HepG2 (cell line): Measurements from ENCODE around the gene CRY1. TPM values are rescaled to one million over a fixed set of nuclear protein-coding genes. Genes with fewer than 3 reads are reported as not detected.

ENCODE experiments used
- FOXO1 ChIP-seq: sonication (generic); formaldehyde crosslinking; IDR thresholded peaks from 2 replicates; pipeline ENCODE4 v1.4.0; 2020; ENCODE audit warnings: missing genetic modification reagents
- IKZF4 ChIP-seq: sonication (generic); formaldehyde crosslinking; IDR thresholded peaks from 2 replicates; pipeline ENCODE4 v1.5.1; 2020; ENCODE audit warnings: borderline replicate concordance, mild to moderate bottlenecking, low read depth, missing genetic modification reagents; ENCODE audit errors: not compliant biosample characterization
- KAT2B ChIP-seq: fragments of 150-350 bp; IDR thresholded peaks from 2 replicates; pipeline ENCODE4 v1.6.1; 2014; ENCODE audit warnings: low read depth, low read length, borderline replicate concordance
- NAIF1 ChIP-seq: sonication (generic); formaldehyde crosslinking; IDR thresholded peaks from 2 replicates; pipeline ENCODE4 v1.5.0; 2020; ENCODE audit warnings: mild to moderate bottlenecking, missing genetic modification reagents, borderline replicate concordance
- NFE2L1 ChIP-seq: sonication (generic); formaldehyde crosslinking; IDR thresholded peaks from 2 replicates; pipeline ENCODE4 v1.4.0; 2020; ENCODE audit warnings: missing genetic modification reagents, mild to moderate bottlenecking, borderline replicate concordance
- RFXANK ChIP-seq: IDR thresholded peaks from 2 replicates; pipeline ENCODE4 v1.6.1; 2016
- SP140L ChIP-seq: sonication (generic); formaldehyde crosslinking; IDR thresholded peaks from 2 replicates; pipeline ENCODE4 v1.4.0; 2020; ENCODE audit warnings: missing genetic modification reagents, borderline replicate concordance
- ZC3H4 ChIP-seq: sonication (generic); formaldehyde crosslinking; IDR thresholded peaks from 2 replicates; pipeline ENCODE4 v1.4.0; 2020; ENCODE audit warnings: missing genetic modification reagents, borderline replicate concordance
- ZNF343 ChIP-seq: sonication (generic); formaldehyde crosslinking; IDR thresholded peaks from 2 replicates; pipeline ENCODE4 v1.4.0; 2020; ENCODE audit warnings: mild to moderate bottlenecking, missing genetic modification reagents
- ZNF577 ChIP-seq: sonication (generic); formaldehyde crosslinking; IDR thresholded peaks from 2 replicates; pipeline ENCODE4 v1.4.0; 2020; ENCODE audit warnings: mild to moderate bottlenecking, low read depth, missing genetic modification reagents, borderline replicate concordance
- polyA plus RNA-seq, 8 experiments: library from polyadenylated mRNA; depleted of rRNA in 3 of 8; stranded (reverse) in 7 of 8; unstranded in 1 of 8; fragments of >200 nt; fragmentation: Illumina TruSeq in 4 of 8; extraction: Trizol in 4 of 8; gene quantifications; 2 replicates each; pipeline versions ENCODE4 v1.2.1 to v1.2.3, GENCODE V29; 2011 to 2016; ENCODE audit warnings: low read depth in 4 of 8, missing spikeins in 1 of 8, mixed read lengths in 1 of 8; ENCODE audit not compliant: insufficient read depth in 1 of 8
- total RNA-seq, 5 experiments: library from RNA; depleted of rRNA; stranded (reverse); fragments of >200 nt; fragmentation: Illumina TruSeq; extraction: Trizol; gene quantifications; 2 replicates each; pipeline ENCODE4 v1.2.3, GENCODE V29; 2016; ENCODE audit warnings: low read depth in 1 of 5
- TF ChIP-seq, protein P1 (sequence below): sonication (generic); formaldehyde crosslinking; IDR thresholded peaks from 2 replicates; pipeline ENCODE4 v1.5.1; 2020; ENCODE audit warnings: missing genetic modification reagents, mild to moderate bottlenecking, borderline replicate concordance
- TF ChIP-seq, protein P2 (sequence below): sonication (generic); formaldehyde crosslinking; IDR thresholded peaks from 2 replicates; pipeline ENCODE4 v1.4.0; 2020; ENCODE audit warnings: missing genetic modification reagents, borderline replicate concordance
- TF ChIP-seq, protein P3 (sequence below): sonication (generic); formaldehyde crosslinking; IDR thresholded peaks from 2 replicates; pipeline ENCODE4 v1.8.1; 2023; ENCODE audit warnings: mild to moderate bottlenecking, missing genetic modification reagents
- TF ChIP-seq, protein P4 (sequence below): sonication (generic); formaldehyde crosslinking; IDR thresholded peaks from 2 replicates; pipeline ENCODE4 v1.4.0; 2020; ENCODE audit warnings: mild to moderate bottlenecking, low read depth, missing genetic modification reagents
- TF ChIP-seq, protein P5 (sequence below): sonication (generic); formaldehyde crosslinking; IDR thresholded peaks from 2 replicates; pipeline ENCODE4 v1.8.0; 2023; ENCODE audit warnings: mild to moderate bottlenecking, missing genetic modification reagents
- TF ChIP-seq, protein P6 (sequence below): sonication (generic); formaldehyde crosslinking; IDR thresholded peaks from 2 replicates; pipeline ENCODE4 v1.8.1; 2023; ENCODE audit warnings: mild to moderate bottlenecking, missing genetic modification reagents, borderline replicate concordance
- TF ChIP-seq, protein P7 (sequence below): sonication (generic); formaldehyde crosslinking; IDR thresholded peaks from 2 replicates; pipeline ENCODE4 v1.8.0; 2022; ENCODE audit warnings: mild to moderate bottlenecking, missing genetic modification reagents

The CRY1 gene
- total and polyA plus RNA-seq, 2 of the 13 experiments (the other 11 are each of a cell fraction or from before 2014, with no cell fraction given) = 11.4 to 13.9 TPM

DNA sequence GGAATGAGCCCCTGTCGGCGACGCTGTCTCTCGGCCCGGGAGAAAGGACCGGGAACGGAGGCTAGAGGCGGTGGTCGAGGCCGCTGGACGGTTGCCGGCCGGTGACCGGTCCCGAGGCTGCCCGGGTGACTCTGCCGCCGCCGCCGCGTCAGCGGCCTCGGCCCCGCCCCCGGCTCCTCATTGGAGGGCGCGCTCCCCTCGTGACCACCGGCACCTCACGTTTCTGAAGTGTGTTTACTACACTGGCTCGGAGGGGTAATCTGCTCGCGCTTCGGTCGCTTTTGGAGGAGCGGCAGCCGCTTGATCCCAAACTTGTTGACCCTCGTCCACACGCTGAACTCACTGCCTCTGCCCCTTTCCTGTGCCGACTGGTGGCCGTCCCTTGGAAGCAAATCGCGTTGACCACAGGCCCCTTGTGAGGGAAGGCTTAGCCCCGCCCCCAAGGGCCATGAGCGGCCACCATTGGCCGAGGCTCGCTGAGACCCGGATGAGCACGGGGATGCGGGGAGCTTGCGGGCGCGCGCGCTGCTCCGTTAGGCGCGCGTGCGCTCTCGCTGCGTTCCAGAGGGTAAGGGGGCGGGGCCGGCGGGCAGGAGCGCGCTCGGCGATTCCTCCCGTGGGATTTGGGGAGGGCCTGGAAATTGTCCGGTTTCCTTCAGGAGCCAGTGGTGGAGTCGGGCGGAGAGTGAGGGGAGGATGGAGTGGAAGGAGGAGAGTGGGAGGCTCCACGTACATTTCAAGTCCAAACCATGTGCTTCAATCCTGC is at the start of gene CRY1 (continued):
- TF ChIP-seq, protein P1, sequence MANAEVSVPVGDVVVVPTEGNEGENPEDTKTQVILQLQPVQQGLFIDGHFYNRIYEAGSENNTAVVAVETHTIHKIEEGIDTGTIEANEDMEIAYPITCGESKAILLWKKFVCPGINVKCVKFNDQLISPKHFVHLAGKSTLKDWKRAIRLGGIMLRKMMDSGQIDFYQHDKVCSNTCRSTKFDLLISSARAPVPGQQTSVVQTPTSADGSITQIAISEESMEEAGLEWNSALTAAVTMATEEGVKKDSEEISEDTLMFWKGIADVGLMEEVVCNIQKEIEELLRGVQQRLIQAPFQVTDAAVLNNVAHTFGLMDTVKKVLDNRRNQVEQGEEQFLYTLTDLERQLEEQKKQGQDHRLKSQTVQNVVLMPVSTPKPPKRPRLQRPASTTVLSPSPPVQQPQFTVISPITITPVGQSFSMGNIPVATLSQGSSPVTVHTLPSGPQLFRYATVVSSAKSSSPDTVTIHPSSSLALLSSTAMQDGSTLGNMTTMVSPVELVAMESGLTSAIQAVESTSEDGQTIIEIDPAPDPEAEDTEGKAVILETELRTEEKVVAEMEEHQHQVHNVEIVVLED (CRISPR knock-in tag) = peak; percentile 76
- TF ChIP-seq FOXO1 (CRISPR knock-in tag) (peak; percentile 82), SP140L (CRISPR knock-in tag) (no peak), RFXANK (no peak), NFE2L1 (CRISPR knock-in tag) (no peak), ZC3H4 (no peak), KAT2B (no peak), ZNF577 (CRISPR knock-in tag) (no peak), ZNF343 (CRISPR knock-in tag) (no peak), IKZF4 (no peak), NAIF1 (CRISPR knock-in tag) (no peak; the same call in 1 of the 2 replicates)
- TF ChIP-seq, protein P2, sequence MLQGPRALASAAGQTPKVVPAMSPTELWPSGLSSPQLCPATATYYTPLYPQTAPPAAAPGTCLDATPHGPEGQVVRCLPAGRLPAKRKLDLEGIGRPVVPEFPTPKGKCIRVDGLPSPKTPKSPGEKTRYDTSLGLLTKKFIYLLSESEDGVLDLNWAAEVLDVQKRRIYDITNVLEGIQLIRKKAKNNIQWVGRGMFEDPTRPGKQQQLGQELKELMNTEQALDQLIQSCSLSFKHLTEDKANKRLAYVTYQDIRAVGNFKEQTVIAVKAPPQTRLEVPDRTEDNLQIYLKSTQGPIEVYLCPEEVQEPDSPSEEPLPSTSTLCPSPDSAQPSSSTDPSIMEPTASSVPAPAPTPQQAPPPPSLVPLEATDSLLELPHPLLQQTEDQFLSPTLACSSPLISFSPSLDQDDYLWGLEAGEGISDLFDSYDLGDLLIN (CRISPR knock-in tag) = no peak
- TF ChIP-seq, protein P3, sequence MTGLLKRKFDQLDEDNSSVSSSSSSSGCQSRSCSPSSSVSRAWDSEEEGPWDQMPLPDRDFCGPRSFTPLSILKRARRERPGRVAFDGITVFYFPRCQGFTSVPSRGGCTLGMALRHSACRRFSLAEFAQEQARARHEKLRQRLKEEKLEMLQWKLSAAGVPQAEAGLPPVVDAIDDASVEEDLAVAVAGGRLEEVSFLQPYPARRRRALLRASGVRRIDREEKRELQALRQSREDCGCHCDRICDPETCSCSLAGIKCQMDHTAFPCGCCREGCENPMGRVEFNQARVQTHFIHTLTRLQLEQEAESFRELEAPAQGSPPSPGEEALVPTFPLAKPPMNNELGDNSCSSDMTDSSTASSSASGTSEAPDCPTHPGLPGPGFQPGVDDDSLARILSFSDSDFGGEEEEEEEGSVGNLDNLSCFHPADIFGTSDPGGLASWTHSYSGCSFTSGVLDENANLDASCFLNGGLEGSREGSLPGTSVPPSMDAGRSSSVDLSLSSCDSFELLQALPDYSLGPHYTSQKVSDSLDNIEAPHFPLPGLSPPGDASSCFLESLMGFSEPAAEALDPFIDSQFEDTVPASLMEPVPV = peak; percentile 85
- TF ChIP-seq, protein P4, sequence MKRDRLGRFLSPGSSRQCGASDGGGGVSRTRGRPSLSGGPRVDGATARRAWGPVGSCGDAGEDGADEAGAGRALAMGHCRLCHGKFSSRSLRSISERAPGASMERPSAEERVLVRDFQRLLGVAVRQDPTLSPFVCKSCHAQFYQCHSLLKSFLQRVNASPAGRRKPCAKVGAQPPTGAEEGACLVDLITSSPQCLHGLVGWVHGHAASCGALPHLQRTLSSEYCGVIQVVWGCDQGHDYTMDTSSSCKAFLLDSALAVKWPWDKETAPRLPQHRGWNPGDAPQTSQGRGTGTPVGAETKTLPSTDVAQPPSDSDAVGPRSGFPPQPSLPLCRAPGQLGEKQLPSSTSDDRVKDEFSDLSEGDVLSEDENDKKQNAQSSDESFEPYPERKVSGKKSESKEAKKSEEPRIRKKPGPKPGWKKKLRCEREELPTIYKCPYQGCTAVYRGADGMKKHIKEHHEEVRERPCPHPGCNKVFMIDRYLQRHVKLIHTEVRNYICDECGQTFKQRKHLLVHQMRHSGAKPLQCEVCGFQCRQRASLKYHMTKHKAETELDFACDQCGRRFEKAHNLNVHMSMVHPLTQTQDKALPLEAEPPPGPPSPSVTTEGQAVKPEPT (CRISPR knock-in tag) = 0 out of 2 replicates have a peak, but pooled peaks have one; percentile 44
- TF ChIP-seq, protein P5, sequence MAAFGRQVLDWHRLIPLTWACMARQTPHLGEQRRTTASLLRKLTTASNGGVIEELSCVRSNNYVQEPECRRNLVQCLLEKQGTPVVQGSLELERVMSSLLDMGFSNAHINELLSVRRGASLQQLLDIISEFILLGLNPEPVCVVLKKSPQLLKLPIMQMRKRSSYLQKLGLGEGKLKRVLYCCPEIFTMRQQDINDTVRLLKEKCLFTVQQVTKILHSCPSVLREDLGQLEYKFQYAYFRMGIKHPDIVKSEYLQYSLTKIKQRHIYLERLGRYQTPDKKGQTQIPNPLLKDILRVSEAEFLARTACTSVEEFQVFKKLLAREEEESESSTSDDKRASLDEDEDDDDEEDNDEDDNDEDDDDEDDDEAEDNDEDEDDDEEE = no peak
- TF ChIP-seq, protein P6, sequence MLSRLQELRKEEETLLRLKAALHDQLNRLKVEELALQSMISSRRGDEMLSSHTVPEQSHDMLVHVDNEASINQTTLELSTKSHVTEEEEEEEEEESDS = 0 out of 2 replicates have a peak, but pooled peaks have one; percentile 62
- TF ChIP-seq, protein P7, sequence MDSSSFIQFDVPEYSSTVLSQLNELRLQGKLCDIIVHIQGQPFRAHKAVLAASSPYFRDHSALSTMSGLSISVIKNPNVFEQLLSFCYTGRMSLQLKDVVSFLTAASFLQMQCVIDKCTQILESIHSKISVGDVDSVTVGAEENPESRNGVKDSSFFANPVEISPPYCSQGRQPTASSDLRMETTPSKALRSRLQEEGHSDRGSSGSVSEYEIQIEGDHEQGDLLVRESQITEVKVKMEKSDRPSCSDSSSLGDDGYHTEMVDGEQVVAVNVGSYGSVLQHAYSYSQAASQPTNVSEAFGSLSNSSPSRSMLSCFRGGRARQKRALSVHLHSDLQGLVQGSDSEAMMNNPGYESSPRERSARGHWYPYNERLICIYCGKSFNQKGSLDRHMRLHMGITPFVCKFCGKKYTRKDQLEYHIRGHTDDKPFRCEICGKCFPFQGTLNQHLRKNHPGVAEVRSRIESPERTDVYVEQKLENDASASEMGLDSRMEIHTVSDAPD (CRISPR knock-in tag) = peak; percentile 73; the same call in 1 of the 2 replicates
